ENCODE data around the gene GPR33. TPM values are rescaled to one million over a fixed set of nuclear protein-coding genes. Genes with fewer than 3 reads are reported as not detected.

Gene GPR33
- total and polyA plus RNA-seq, 10 donors = not detected

GRCh38 chr14:31508135-31508534, 20.3 kb upstream of the GPR33 start:
- Histone ChIP-seq H3K4me1 (peaks cover 0 to 9% (median 0%) of the 10 kb centered on the region in 6 donors), H3K4me3 (no peak overlapping the region), H3K27me3 (replicated peaks in 1 of 7) (no peaks in the 10 kb centered on the region), H3K27ac (peak overlapping the region in 3 of 8 donors; percentile 33 to 55 (median 39)), H3K36me3 (no peaks in the 10 kb centered on the region), H3K9me3 (no peaks in the 10 kb centered on the region)
- peak in 1 of 3 donors; percentile 53 for TF ChIP-seq POLR2AphosphoS5 (IDR thresholded peaks at IDR 0.05)
- no peak for TF ChIP-seq POLR2A (IDR thresholded peaks at IDR 0.05)
- no peak for TF ChIP-seq CTCF (IDR thresholded peaks at IDR 0.05 in 8 of 11, conservative IDR thresholded peaks at IDR 0.05 in 3 of 11)
- DNase-seq = no peak
- 58 to 63% (median 60%) methylated on average over 5 of the region's 5 CpGs for WGBS, 5 donors
- intact Hi-C loops (cut with DNase I; ENCODE audit: low total_unique reads) = no loop called here

GRCh38 chr14:31505411-31505810, 17.6 kb upstream of the GPR33 start:
- Histone ChIP-seq H3K9me3 (no peaks in the 10 kb centered on the region), H3K27me3 (replicated peaks in 1 of 7) (no peaks in the 10 kb centered on the region), H3K27ac (peak overlapping the region in 4 of 8 donors; percentile 16 to 55 (median 41)), H3K4me1 (peaks cover 0 to 9% (median 0%) of the 10 kb centered on the region in 6 donors), H3K4me3 (no peak overlapping the region), H3K36me3 (no peaks in the 10 kb centered on the region)
- DNase-seq = no peak
- intact Hi-C loops (cut with DNase I; ENCODE audit: low total_unique reads) = no loop called here
- no peak for TF ChIP-seq POLR2AphosphoS5 (IDR thresholded peaks at IDR 0.05)
- no peak for TF ChIP-seq POLR2A (IDR thresholded peaks at IDR 0.05)
- no peak for TF ChIP-seq CTCF (IDR thresholded peaks at IDR 0.05 in 8 of 11, conservative IDR thresholded peaks at IDR 0.05 in 3 of 11)
- 78 to 93% (median 80%) methylated on average over 1 of the region's 1 CpG for WGBS, 5 donors

- intact Hi-C loops (cut with DNase I; ENCODE audit: low total_unique reads) = no loop called here
- no peak for TF ChIP-seq CTCF (IDR thresholded peaks at IDR 0.05 in 8 of 11, conservative IDR thresholded peaks at IDR 0.05 in 3 of 11)
- no peak for TF ChIP-seq POLR2AphosphoS5 (IDR thresholded peaks at IDR 0.05)
- TF ChIP-seq POLR2A (IDR thresholded peaks at IDR 0.05) = no peak
- Histone ChIP-seq H3K4me3 (no peak overlapping the region), H3K27ac (no peak overlapping the region), H3K36me3 (no peaks in the 10 kb centered on the region), H3K27me3 (replicated peaks in 1 of 7) (no peaks in the 10 kb centered on the region), H3K4me1 (peaks cover 0 to 4% (median 0%) of the 10 kb centered on the region in 6 donors), H3K9me3 (peaks cover 0 to 16% (median 8%) of the 10 kb centered on the region in 8 donors)
- no peak for DNase-seq
- 76 to 92% (median 89%) methylated on average over 2 of the region's 2 CpGs for WGBS, 5 donors
Measured at GRCh38 chr14:31501870-31502269, 14.0 kb upstream of the GPR33 start.

GRCh38 chr14:31492759-31493498, 5.1 kb upstream of the GPR33 start:
- no peaks in the 10 kb centered on the region for H3K36me3 ChIP-seq
- H3K27ac ChIP-seq = no peak overlapping the region
- H3K9me3 ChIP-seq = peaks cover 0 to 14% (median 0%) of the 10 kb centered on the region in 8 donors
- H3K4me1 ChIP-seq = peaks cover 0 to 31% (median 13%) of the 10 kb centered on the region in 6 donors
- intact Hi-C loops (cut with DNase I; ENCODE audit: low total_unique reads) = no loop called here
- DNase-seq = no peak
- H3K27me3 ChIP-seq (replicated peaks in 1 of 7) = peaks cover 0 to 12% (median 0%) of the 10 kb centered on the region in 7 donors
- no peak overlapping the region for H3K4me3 ChIP-seq
- TF ChIP-seq POLR2A (IDR thresholded peaks at IDR 0.05) (no peak), POLR2AphosphoS5 (IDR thresholded peaks at IDR 0.05) (no peak), CTCF (IDR thresholded peaks at IDR 0.05 in 8 of 11, conservative IDR thresholded peaks at IDR 0.05 in 3 of 11) (no peak)
- WGBS, 5 donors = 76 to 91% (median 85%) methylated on average over 7 to 8 of the region's 8 CpGs
